OCI-LY7 (cell line): ENCODE results near the gene APBB2.

Experiments used
- CTCF ChIP-seq: fragments of 200-600 bp; sonication (generic); conservative IDR thresholded peaks from 2 replicates; pipeline ENCODE4 v1.5.1; 2014; ENCODE audit warnings: mild to moderate bottlenecking, antibody characterized with exemption, low read length, moderate library complexity, mixed read lengths
- EZH2phosphoT487 ChIP-seq: fragments of 200-600 bp; sonication (generic); IDR thresholded peaks from 2 replicates; pipeline ENCODE4 v1.6.1; 2018; ENCODE audit warnings: low read depth, borderline replicate concordance, mild to moderate bottlenecking, mixed run types, antibody characterized with exemption, low read length, moderate library complexity, mixed read lengths

- no peak for TF ChIP-seq EZH2phosphoT487
- TF ChIP-seq CTCF: no peak
Measured at GRCh38 chr4:40822420-40823166, 391.7 kb downstream of the APBB2 start.
